ENCODE data around the gene ERF. TPM values are rescaled to one million over a fixed set of nuclear protein-coding genes. Genes with fewer than 3 reads are reported as not detected.

Gene ERF
- total RNA-seq, 1 donor: 31.8 TPM

DNA sequence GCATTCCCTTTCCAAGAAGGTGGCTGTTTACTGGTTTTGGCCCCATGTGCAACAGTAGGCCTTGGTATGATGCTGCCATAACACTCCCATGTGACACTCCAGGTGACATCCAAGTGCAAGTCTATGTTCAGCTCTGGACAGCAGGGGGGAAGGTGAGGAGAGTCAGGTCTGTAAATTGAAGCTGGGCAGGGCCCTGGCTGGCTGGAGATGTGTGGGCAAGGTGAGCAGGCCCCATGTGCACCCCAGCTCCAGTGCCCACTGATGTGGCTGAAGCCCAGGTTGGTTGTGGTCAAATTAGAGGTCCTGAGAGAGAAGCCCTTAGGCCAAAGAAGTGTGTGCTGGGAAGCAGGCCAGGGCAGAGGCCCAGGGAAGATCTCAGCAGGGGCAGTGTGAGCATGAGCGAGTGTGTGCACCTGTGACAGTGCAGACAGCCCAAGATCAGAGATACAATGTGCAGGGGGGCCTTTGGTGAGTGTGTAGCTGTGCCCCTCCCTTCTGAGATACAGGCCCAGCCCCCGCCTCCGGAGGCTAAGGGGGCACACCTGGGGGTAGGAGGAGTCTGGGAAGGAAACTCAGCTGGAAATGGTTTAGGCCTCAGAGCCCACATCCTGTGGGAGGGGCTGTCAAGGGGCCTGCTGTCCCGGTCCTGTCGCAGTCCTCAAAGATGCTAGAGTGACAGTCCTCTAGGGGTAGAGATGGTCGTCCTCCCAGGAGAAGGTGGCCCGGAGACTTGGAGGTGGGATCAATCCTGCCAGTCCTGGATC lies 56.1 kb downstream of the ERF start:
- Histone ChIP-seq H3K9me3 (ENCODE audit: low read depth, low read length) (no peaks in the 10 kb centered on the region), H3K4me1 (ENCODE audit: insufficient read depth, low read length) (no peaks in the 10 kb centered on the region), H2AFZ (ENCODE audit: low read length) (no peak overlapping the region), H3K36me3 (ENCODE audit: insufficient read depth, low read length) (peaks cover 19% of the 10 kb centered on the region), H3K27me3 (ENCODE audit: insufficient read depth, low read length) (no peaks in the 10 kb centered on the region), H4K20me1 (ENCODE audit: insufficient read depth, low read length) (peaks cover 30% of the 10 kb centered on the region), H3K79me2 (ENCODE audit: insufficient read depth, low read length) (peaks cover 36% of the 10 kb centered on the region), H3K27ac (ENCODE audit: low read depth, low read length) (no peak overlapping the region), H3K4me3 (ENCODE audit: insufficient read depth, low read length) (no peak overlapping the region), H3K4me2 (ENCODE audit: insufficient read depth, low read length) (no peak overlapping the region)
- TF ChIP-seq, protein P1, sequence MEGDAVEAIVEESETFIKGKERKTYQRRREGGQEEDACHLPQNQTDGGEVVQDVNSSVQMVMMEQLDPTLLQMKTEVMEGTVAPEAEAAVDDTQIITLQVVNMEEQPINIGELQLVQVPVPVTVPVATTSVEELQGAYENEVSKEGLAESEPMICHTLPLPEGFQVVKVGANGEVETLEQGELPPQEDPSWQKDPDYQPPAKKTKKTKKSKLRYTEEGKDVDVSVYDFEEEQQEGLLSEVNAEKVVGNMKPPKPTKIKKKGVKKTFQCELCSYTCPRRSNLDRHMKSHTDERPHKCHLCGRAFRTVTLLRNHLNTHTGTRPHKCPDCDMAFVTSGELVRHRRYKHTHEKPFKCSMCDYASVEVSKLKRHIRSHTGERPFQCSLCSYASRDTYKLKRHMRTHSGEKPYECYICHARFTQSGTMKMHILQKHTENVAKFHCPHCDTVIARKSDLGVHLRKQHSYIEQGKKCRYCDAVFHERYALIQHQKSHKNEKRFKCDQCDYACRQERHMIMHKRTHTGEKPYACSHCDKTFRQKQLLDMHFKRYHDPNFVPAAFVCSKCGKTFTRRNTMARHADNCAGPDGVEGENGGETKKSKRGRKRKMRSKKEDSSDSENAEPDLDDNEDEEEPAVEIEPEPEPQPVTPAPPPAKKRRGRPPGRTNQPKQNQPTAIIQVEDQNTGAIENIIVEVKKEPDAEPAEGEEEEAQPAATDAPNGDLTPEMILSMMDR (IDR thresholded peaks at IDR 0.05; ENCODE audit: extremely low read depth, low read depth, low read length): no peak
- peak; percentile 22 for DNase-seq (ENCODE audit: insufficient read length, low spot score, missing footprints)

Other genes starting within 250 kb of the ERF start
- gene GRIK5, start 184.9 kb downstream of the ERF start, total RNA-seq: under 0.01 TPM in 2 replicates
- gene ZNF574, start 179.0 kb downstream of the ERF start, total RNA-seq: 13.6 and 13.8 TPM in 2 replicates
- gene POU2F2, start 122.7 kb downstream of the ERF start, total RNA-seq: under 0.01 and 0.88 TPM in 2 replicates
- 19.9 and 26.2 TPM in 2 replicates for gene DEDD2, start 37.5 kb downstream of the ERF start, total RNA-seq
- gene ZNF526, start 34.8 kb downstream of the ERF start, total RNA-seq: 11.5 and 11.9 TPM in 2 replicates
- gene GSK3A, start 12.5 kb downstream of the ERF start, total RNA-seq: 16.2 and 18.1 TPM in 2 replicates
- gene CIC, start 14.1 kb upstream of the ERF start, total RNA-seq: 33.6 and 39.1 TPM in 2 replicates
- gene PRR19, start 47.0 kb upstream of the ERF start, total RNA-seq: 0.36 and 0.59 TPM in 2 replicates
- 18.3 and 23.2 TPM in 2 replicates for gene PAFAH1B3, start 47.5 kb upstream of the ERF start, total RNA-seq
- not detected in 2 replicates for gene TMEM145, start 58.2 kb upstream of the ERF start, total RNA-seq
- gene MEGF8, start 70.5 kb upstream of the ERF start, total RNA-seq: 23.9 and 30.0 TPM in 2 replicates
- gene CNFN, start 135.2 kb upstream of the ERF start, total RNA-seq: not detected in 2 replicates
- 1.8 and 2.7 TPM in 2 replicates for gene LIPE, start 172.3 kb upstream of the ERF start, total RNA-seq
- not detected in 2 replicates for gene CXCL17, start 187.8 kb upstream of the ERF start, total RNA-seq